ENCODE measurements around the gene ANGPTL2. TPM values are rescaled to one million over a fixed set of nuclear protein-coding genes. Genes with fewer than 3 reads are reported as not detected.

The ANGPTL2 gene
- total RNA-seq, 1 experiment from 2014 or later = 0.20 TPM

DNA sequence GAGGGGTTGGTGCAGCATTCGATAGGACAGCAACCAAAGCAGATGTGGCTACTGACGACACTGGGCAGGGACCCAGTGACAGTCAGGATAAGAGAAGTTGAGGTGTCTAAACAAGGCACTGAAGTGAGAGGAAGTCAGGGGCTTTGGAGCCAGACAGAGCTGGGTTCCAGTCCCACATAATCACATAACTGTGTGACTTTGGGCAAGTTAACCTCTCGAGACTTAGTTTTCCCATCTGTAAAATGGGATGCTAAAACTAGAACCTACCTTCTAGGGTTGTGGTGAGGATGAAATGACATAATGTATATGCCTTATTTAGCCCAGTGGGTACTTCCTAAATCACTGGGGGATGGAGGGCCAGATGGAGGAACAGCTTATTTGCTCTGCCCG, 3.1 kb downstream of the ANGPTL2 start:
- no TSS peak for BruUV-seq (replicated peaks)
- Histone ChIP-seq H3K9me2 (ENCODE audit: insufficient read depth) (no peaks in the 10 kb centered on the region), H3K9me3 (ENCODE audit: control insufficient read depth in 1 of 2, insufficient read depth in 1 of 2, low read depth in 1 of 2, low read length in 2 of 2) (no peaks in the 10 kb centered on the region), H3K79me2 (ENCODE audit: insufficient read depth, low read length) (no peaks in the 10 kb centered on the region), H2AFZ (ENCODE audit: low read depth, low read length, poor library complexity, severe bottlenecking) (no peak overlapping the region), H3K9ac (ENCODE audit: low read length) (no peak overlapping the region), H3K4me2 (ENCODE audit: low read length) (no peak overlapping the region), H4K20me1 (ENCODE audit: insufficient read depth) (no peaks in the 10 kb centered on the region), H3K27me3 (ENCODE audit: insufficient read depth, low read length) (no peaks in the 10 kb centered on the region), H3K27ac (ENCODE audit: low read depth, low read length) (no peak overlapping the region), H3K36me3 (ENCODE audit: control insufficient read depth in 1 of 2, insufficient read depth in 2 of 2, low read length in 2 of 2) (no peaks in the 10 kb centered on the region), H3K4me1 (ENCODE audit: control insufficient read depth in 1 of 2, insufficient read depth in 2 of 2, low read length in 2 of 2) (peaks cover 0 to 4% of the 10 kb centered on the region in 2 experiments; a peak in 1 of 4 replicates), H3K4me3 (replicated peaks in 1 of 2; ENCODE audit: low read depth in 1 of 2, low read length in 2 of 2) (no peak overlapping the region)
- ChIA-PET CTCF (no interaction called here), RAD21 (ENCODE audit: low non-redundant PET in 1 of 2, low total read pairs in 2 of 2, uncharacterized antibody in 2 of 2, unreplicated experiment in 2 of 2) (no interaction called here), POLR2A (no interaction called here)
- intact Hi-C loops (cut with micrococcal nuclease) = no loop called here
- ATAC-seq = no peak
- no peak for DNase-seq (ENCODE audit: low read depth, low spot score)
- TF ChIP-seq SP1 (IDR thresholded peaks at IDR 0.05; ENCODE audit: low read depth) (no peak), POLR2AphosphoS5 (IDR thresholded peaks at IDR 0.05; ENCODE audit: low read depth, low read length) (no peak), YY1 (IDR thresholded peaks at IDR 0.05; ENCODE audit: extremely low read depth, insufficient replicate concordance, low read depth, low read length) (no peak), EZH2 (IDR thresholded peaks at IDR 0.05) (no peak)

GRCh38 chr9:127118597-127119319, 3.7 kb downstream of the ANGPTL2 start:
- ATAC-seq = no peak
- Histone ChIP-seq H3K27ac (ENCODE audit: low read depth, low read length) (no peak overlapping the region), H3K4me3 (replicated peaks in 1 of 2; ENCODE audit: low read depth in 1 of 2, low read length in 2 of 2) (no peak overlapping the region), H3K9me2 (ENCODE audit: insufficient read depth) (no peaks in the 10 kb centered on the region), H2AFZ (ENCODE audit: low read depth, low read length, poor library complexity, severe bottlenecking) (no peak overlapping the region), H4K20me1 (ENCODE audit: insufficient read depth) (no peaks in the 10 kb centered on the region), H3K9me3 (ENCODE audit: control insufficient read depth in 1 of 2, insufficient read depth in 1 of 2, low read depth in 1 of 2, low read length in 2 of 2) (no peaks in the 10 kb centered on the region), H3K4me2 (ENCODE audit: low read length) (no peak overlapping the region), H3K79me2 (ENCODE audit: insufficient read depth, low read length) (no peaks in the 10 kb centered on the region), H3K36me3 (ENCODE audit: control insufficient read depth in 1 of 2, insufficient read depth in 2 of 2, low read length in 2 of 2) (no peaks in the 10 kb centered on the region), H3K9ac (ENCODE audit: low read length) (no peak overlapping the region), H3K27me3 (ENCODE audit: insufficient read depth, low read length) (no peaks in the 10 kb centered on the region), H3K4me1 (ENCODE audit: control insufficient read depth in 1 of 2, insufficient read depth in 2 of 2, low read length in 2 of 2) (peaks cover 0 to 4% of the 10 kb centered on the region in 2 experiments; a peak in 1 of 4 replicates)
- no peak for DNase-seq (ENCODE audit: low read depth, low spot score)
- CTCF ChIA-PET = no interaction called here
- TF ChIP-seq SIN3A (IDR thresholded peaks at IDR 0.05; ENCODE audit: low read depth) = no peak
- TF ChIP-seq EZH2phosphoT487 (IDR thresholded peaks at IDR 0.05; ENCODE audit: borderline replicate concordance) = no peak
- TF ChIP-seq FOSL1 (IDR thresholded peaks at IDR 0.05; ENCODE audit: low read depth) = no peak
- no peak for TF ChIP-seq JUND (IDR thresholded peaks at IDR 0.05)
- no peak for TF ChIP-seq REST (IDR thresholded peaks at IDR 0.05; ENCODE audit: low read depth)
- TF ChIP-seq RAD21 (IDR thresholded peaks at IDR 0.05; ENCODE audit: low read depth) = no peak
- TF ChIP-seq CEBPB (IDR thresholded peaks at IDR 0.05; ENCODE audit: low read depth) = no peak
- no peak for TF ChIP-seq SP1 (IDR thresholded peaks at IDR 0.05; ENCODE audit: low read depth)
- no peak for TF ChIP-seq TCF7L2 (IDR thresholded peaks at IDR 0.05; ENCODE audit: borderline replicate concordance, extremely low read depth, insufficient read depth, insufficient read length)
- no peak for TF ChIP-seq ATF3 (IDR thresholded peaks at IDR 0.05)
- no peak for TF ChIP-seq EGR1 (IDR thresholded peaks at IDR 0.05; ENCODE audit: low read depth)
- TF ChIP-seq EZH2 (IDR thresholded peaks at IDR 0.05) = no peak
- TF ChIP-seq MAX (IDR thresholded peaks at IDR 0.05) = no peak
- RAD21 ChIA-PET (ENCODE audit: low non-redundant PET in 1 of 2, low total read pairs in 2 of 2, uncharacterized antibody in 2 of 2, unreplicated experiment in 2 of 2) = no interaction called here
- intact Hi-C loops (cut with micrococcal nuclease) = no loop called here
- BruUV-seq (replicated peaks) = no TSS peak
- POLR2A ChIA-PET = no interaction called here

All from HCT116 (cell line).